ENCODE results near the gene TECTA.
"Not testable (repeated sequence)": the region's sequence is repeated elsewhere in the genome, so short reads cannot be mapped to it uniquely, and the experiment has no call there.

The TECTA gene

DNA sequence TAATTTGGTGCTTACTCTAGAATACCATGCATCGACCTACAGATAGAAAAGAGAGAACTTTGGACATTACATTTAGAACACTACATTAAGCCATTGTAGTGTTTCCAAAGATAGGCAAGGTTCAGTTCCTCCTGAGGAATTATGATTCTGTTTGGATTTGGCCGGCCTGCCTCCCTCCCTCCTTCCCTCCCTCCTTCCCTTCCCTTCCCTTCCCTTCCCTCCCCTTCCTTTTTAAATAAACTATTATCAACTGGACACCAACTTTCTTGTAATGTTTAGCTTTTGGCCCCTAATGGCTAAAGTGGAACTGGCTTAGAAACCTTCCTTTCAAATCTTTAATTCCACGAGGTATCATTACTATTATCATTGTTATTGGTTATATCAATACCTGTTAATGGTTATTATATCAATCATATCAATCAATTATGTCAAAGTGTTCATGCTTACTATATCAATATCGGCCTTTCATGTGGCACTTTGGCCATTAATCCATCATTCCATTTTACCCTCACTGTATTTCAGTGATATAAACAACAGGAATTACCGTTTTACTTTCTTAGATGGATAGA is 60.4 kb downstream of the TECTA start:
- Histone ChIP-seq H3K9me3 (ENCODE audit: control insufficient read depth in 1 of 2, low read length in 2 of 2) (no peaks in the 10 kb centered on the region), H3K4me1 (ENCODE audit: control insufficient read depth in 1 of 2, insufficient read depth in 2 of 2, low read length in 2 of 2) (no peaks in the 10 kb centered on the region), H3K9ac (ENCODE audit: low read depth in 1 of 2, low read length in 2 of 2) (no peak overlapping the region), H3K27me3 (ENCODE audit: control insufficient read depth in 1 of 2, insufficient read depth in 2 of 2, low read length in 2 of 2) (no peaks in the 10 kb centered on the region), H3K36me3 (ENCODE audit: control insufficient read depth in 1 of 2, insufficient read depth in 2 of 2, low read length in 2 of 2) (no peaks in the 10 kb centered on the region), H3K27ac (ENCODE audit: low read depth, low read length) (no peak overlapping the region), H3K4me3 (ENCODE audit: low read depth in 1 of 2, low read length in 2 of 2) (no peak overlapping the region)

DNA sequence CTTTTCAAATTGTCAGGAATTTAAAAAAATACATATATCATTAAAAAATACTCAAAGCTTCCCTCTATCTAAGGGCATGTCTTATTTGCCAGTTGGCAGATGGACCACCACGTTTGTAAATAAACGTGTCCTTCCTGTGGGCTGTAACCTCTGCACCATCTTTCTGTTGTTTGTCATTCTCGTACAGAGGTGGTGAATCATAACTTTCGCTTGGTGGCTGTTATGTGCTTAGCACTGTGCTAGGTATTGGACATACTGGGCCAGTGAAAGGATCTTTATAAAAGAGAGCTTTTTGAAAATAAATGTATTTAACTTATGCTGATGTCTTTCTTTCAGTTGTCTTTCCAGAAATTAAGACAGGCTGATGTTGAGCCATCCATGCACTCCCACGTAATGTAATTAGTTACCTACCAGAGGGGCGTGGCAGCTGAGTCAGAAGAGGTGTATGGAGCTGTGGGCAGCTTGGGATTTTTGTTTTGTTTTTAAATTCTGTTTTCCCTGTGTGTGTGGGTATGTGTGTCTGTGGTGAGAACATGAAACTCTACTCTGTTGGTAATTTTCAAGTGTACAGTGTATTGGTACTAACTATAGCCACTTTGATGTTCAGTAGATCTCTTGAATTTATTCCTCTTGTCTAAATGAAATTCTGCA is 62.7 kb downstream of the TECTA start:
- Histone ChIP-seq H3K4me1 (ENCODE audit: control insufficient read depth in 1 of 2, insufficient read depth in 2 of 2, low read length in 2 of 2) (no peaks in the 10 kb centered on the region), H3K9ac (ENCODE audit: low read depth in 1 of 2, low read length in 2 of 2) (no peak overlapping the region), H3K27me3 (ENCODE audit: control insufficient read depth in 1 of 2, insufficient read depth in 2 of 2, low read length in 2 of 2) (no peaks in the 10 kb centered on the region), H3K36me3 (ENCODE audit: control insufficient read depth in 1 of 2, insufficient read depth in 2 of 2, low read length in 2 of 2) (no peaks in the 10 kb centered on the region), H3K4me3 (ENCODE audit: low read depth in 1 of 2, low read length in 2 of 2) (no peak overlapping the region), H3K9me3 (ENCODE audit: control insufficient read depth in 1 of 2, low read length in 2 of 2) (no peaks in the 10 kb centered on the region), H3K27ac (ENCODE audit: low read depth, low read length) (no peak overlapping the region)

DNA sequence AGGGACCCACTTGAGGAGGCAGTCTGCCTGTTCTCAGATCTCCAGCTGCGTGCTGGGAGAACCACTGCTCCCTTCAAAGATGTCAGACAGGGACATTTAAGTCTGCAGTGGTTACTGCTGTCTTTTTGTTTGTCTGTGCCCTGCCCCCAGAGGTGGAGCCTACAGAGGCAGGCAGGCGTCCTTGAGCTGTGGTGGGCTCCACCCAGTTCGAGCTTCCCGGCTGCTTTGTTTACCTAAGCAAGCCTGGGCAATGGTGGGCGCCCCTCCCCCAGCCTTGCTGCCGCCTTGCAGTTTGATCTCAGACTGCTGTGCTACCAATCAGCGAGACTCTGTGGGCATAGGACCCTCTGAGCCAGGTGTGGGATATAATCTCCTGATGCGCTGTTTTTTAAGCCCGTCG is 76.6 kb downstream of the TECTA start:
- not testable (repeated sequence) for H3K36me3 ChIP-seq (ENCODE audit: control insufficient read depth in 1 of 2, insufficient read depth in 2 of 2, low read length in 2 of 2); H3K27ac ChIP-seq (ENCODE audit: low read depth, low read length); H3K9me3 ChIP-seq (ENCODE audit: control insufficient read depth in 1 of 2, low read length in 2 of 2); H3K4me1 ChIP-seq (ENCODE audit: control insufficient read depth in 1 of 2, insufficient read depth in 2 of 2, low read length in 2 of 2); H3K27me3 ChIP-seq (ENCODE audit: control insufficient read depth in 1 of 2, insufficient read depth in 2 of 2, low read length in 2 of 2); H3K4me3 ChIP-seq (ENCODE audit: low read depth in 1 of 2, low read length in 2 of 2); H3K9ac ChIP-seq (ENCODE audit: low read depth in 1 of 2, low read length in 2 of 2)

DNA sequence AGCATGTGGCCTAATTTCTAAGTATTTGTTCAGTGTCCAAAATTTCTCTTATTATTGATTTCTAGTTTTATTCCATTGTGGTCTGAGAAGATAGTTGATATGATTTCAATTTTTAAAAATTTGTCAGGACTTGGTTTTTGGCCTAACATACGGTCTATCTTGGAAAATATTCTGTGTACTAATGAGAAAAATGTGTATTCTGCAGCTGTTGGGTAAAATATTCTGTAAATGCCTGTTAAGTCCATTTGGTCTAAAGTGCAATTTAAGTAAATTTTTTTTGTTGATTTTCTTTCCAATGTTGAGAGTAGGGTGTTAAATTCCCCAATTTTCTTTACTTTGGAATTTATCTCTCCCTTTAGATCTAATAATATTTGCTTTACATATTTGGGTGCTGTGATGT is 78.3 kb downstream of the TECTA start:
- Histone ChIP-seq H3K27ac (ENCODE audit: low read depth, low read length) (no peak overlapping the region), H3K9me3 (ENCODE audit: control insufficient read depth in 1 of 2, low read length in 2 of 2) (peaks cover 4 to 10% of the 10 kb centered on the region in 2 donors), H3K9ac (ENCODE audit: low read depth in 1 of 2, low read length in 2 of 2) (no peak overlapping the region), H3K27me3 (ENCODE audit: control insufficient read depth in 1 of 2, insufficient read depth in 2 of 2, low read length in 2 of 2) (peaks cover 0 to 3% of the 10 kb centered on the region in 2 donors), H3K4me3 (ENCODE audit: low read depth in 1 of 2, low read length in 2 of 2) (no peak overlapping the region), H3K36me3 (ENCODE audit: control insufficient read depth in 1 of 2, insufficient read depth in 2 of 2, low read length in 2 of 2) (no peaks in the 10 kb centered on the region), H3K4me1 (ENCODE audit: control insufficient read depth in 1 of 2, insufficient read depth in 2 of 2, low read length in 2 of 2) (no peaks in the 10 kb centered on the region)

DNA sequence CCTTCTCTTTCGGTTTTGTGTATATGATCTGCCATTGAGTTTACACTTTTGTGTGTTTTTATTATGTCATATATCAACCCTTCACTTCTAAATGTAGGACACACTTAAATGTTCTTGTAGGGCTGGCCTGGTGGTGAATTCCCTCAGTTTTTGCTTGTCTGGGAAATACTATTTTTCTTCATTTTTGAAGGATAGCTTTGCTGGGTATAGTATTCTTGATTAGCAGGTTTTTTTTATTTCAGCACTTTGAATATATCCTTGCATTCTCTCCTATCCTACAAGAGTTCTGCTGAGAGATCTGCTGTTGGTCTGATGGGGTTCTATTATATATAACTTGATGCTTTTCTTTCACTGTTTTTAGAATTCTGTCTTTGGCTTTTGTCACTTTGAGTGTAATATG is 79.1 kb downstream of the TECTA start:
- Histone ChIP-seq H3K4me1 (ENCODE audit: control insufficient read depth in 1 of 2, insufficient read depth in 2 of 2, low read length in 2 of 2) (no peaks in the 10 kb centered on the region), H3K27me3 (ENCODE audit: control insufficient read depth in 1 of 2, insufficient read depth in 2 of 2, low read length in 2 of 2) (peaks cover 0 to 3% of the 10 kb centered on the region in 2 donors), H3K27ac (ENCODE audit: low read depth, low read length) (no peak overlapping the region)

DNA sequence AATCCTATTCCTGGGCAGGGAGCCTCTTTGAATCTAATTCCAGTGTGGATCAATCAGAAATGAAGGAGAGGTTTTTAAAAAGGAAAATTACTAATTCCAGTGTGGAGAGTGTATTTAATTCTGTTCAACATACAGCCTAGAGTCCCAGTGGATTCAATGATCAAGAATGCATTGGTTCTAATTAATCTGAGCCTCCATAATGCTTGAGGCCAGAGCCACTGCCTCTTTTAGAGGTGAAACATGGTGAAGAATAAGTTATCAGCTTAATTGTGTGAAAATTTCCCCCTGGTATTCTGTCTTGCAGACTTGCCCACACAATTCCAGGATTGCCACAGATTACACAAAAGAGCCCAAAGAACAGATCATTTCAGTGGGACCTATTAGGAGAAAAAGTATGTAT is 87.7 kb downstream of the TECTA start:
- Histone ChIP-seq H3K4me1 (ENCODE audit: control insufficient read depth in 1 of 2, insufficient read depth in 2 of 2, low read length in 2 of 2) (no peaks in the 10 kb centered on the region), H3K36me3 (ENCODE audit: control insufficient read depth in 1 of 2, insufficient read depth in 2 of 2, low read length in 2 of 2) (no peaks in the 10 kb centered on the region), H3K27ac (ENCODE audit: low read depth, low read length) (no peak overlapping the region), H3K4me3 (ENCODE audit: low read depth in 1 of 2, low read length in 2 of 2) (no peak overlapping the region), H3K9me3 (ENCODE audit: control insufficient read depth in 1 of 2, low read length in 2 of 2) (no peaks in the 10 kb centered on the region), H3K27me3 (ENCODE audit: control insufficient read depth in 1 of 2, insufficient read depth in 2 of 2, low read length in 2 of 2) (peaks cover 0 to 7% of the 10 kb centered on the region in 2 donors), H3K9ac (ENCODE audit: low read depth in 1 of 2, low read length in 2 of 2) (no peak overlapping the region)

More for the DNA sequence above, 79.1 kb downstream of the TECTA start:
- H3K36me3 ChIP-seq (ENCODE audit: control insufficient read depth in 1 of 2, insufficient read depth in 2 of 2, low read length in 2 of 2), result no peaks in the 10 kb centered on the region
- H3K4me3 ChIP-seq (ENCODE audit: low read depth in 1 of 2, low read length in 2 of 2), result no peak overlapping the region
- no peak overlapping the region for H3K9ac ChIP-seq (ENCODE audit: low read depth in 1 of 2, low read length in 2 of 2)
- peaks cover 4 to 10% of the 10 kb centered on the region in 2 donors for H3K9me3 ChIP-seq (ENCODE audit: control insufficient read depth in 1 of 2, low read length in 2 of 2)

DNA sequence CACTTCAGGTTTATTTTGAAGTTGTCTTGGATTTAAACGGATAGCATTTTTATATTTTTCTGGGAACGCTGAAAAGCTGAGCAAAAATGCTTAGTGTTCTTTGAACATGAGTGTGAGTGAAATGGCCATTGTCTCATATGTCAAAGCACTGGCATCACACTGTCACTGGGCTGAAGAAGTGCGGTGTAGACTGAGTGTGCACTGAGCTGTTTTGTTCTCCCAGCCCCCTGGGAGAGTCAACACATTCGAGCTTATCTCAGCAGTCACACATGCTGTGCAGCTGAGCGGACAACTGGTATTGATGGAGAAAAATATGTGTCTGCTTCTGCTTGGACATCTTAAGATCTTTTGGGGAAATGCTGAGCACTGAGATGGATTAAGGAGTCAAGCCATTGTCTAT is 90.8 kb downstream of the TECTA start:
- H3K9ac ChIP-seq (ENCODE audit: low read depth in 1 of 2, low read length in 2 of 2), result no peak overlapping the region
- H3K36me3 ChIP-seq (ENCODE audit: control insufficient read depth in 1 of 2, insufficient read depth in 2 of 2, low read length in 2 of 2), result no peaks in the 10 kb centered on the region
- no peak overlapping the region for H3K4me3 ChIP-seq (ENCODE audit: low read depth in 1 of 2, low read length in 2 of 2)
- peaks cover 13% of the 10 kb centered on the region in 2 donors for H3K27me3 ChIP-seq (ENCODE audit: control insufficient read depth in 1 of 2, insufficient read depth in 2 of 2, low read length in 2 of 2)
- no peaks in the 10 kb centered on the region for H3K9me3 ChIP-seq (ENCODE audit: control insufficient read depth in 1 of 2, low read length in 2 of 2)
- H3K4me1 ChIP-seq (ENCODE audit: control insufficient read depth in 1 of 2, insufficient read depth in 2 of 2, low read length in 2 of 2), result no peaks in the 10 kb centered on the region
- H3K27ac ChIP-seq (ENCODE audit: low read depth, low read length), result no peak overlapping the region

DNA sequence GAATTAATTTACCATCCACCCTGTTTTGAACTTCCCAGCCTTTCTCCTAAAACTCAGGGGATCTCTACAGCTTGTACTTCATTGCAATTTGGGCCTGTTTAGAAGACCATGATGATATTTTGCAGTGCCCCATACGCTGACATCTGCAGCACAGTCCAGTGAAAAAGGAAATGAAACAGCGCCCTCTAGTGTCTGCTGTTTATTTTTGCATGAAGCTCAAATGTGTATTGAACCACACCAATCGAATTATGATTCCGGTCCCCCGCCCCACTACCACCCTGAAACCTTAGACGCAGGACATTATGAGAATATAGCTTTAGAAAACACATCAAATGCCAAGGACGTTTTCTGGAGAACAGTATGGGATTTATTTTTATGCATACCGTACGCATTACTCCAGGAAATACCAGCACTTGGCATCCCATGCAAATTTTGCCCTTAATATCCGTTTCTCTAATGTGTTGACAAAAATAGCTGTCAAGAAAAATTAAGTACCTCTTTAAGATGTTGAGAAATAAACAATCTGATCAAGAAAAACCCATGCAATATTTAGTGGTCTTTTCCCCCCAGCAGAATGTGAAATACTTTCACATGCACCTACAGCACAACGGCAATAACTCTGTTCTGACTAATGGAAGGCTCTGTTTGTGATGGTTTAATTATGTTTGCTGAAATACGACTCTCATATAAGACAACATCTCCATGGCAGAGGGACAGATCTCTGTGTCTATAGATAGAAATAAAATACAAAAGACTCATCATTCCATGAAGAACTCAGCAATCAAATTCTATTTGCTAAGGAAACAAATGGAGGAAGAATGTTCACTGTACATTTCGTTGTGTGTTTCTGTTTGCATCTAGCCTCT is 93.9 kb downstream of the TECTA start:
- no peak overlapping the region for H3K27ac ChIP-seq (ENCODE audit: low read depth, low read length)
- H3K27me3 ChIP-seq (ENCODE audit: control insufficient read depth in 1 of 2, insufficient read depth in 2 of 2, low read length in 2 of 2), result peaks cover 13% of the 10 kb centered on the region in 2 donors
- no peak overlapping the region for H3K4me3 ChIP-seq (ENCODE audit: low read depth in 1 of 2, low read length in 2 of 2)
- no peaks in the 10 kb centered on the region for H3K4me1 ChIP-seq (ENCODE audit: control insufficient read depth in 1 of 2, insufficient read depth in 2 of 2, low read length in 2 of 2)
- no peaks in the 10 kb centered on the region for H3K9me3 ChIP-seq (ENCODE audit: control insufficient read depth in 1 of 2, low read length in 2 of 2)
- H3K36me3 ChIP-seq (ENCODE audit: control insufficient read depth in 1 of 2, insufficient read depth in 2 of 2, low read length in 2 of 2), result no peaks in the 10 kb centered on the region
- H3K9ac ChIP-seq (ENCODE audit: low read depth in 1 of 2, low read length in 2 of 2), result no peak overlapping the region

DNA sequence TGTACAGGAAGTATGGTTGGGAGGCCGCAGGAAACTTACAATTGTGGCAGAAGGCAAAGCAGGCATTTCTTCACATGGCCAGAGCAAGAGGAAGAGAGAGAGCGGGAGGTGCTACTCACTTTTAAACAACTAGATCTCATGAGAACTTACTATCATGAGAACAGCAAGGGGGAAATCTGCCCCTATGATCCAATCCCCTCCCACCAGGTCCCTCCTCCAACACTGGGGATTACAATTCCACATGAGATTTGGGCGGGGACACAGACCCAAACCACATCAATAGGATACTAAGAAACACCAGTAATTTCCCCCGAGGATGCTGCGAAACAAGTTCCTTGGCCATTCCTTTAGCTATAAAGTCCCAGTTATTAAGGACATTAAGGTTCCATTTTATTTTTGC is 97.4 kb downstream of the TECTA start:
- H3K9ac ChIP-seq (ENCODE audit: low read depth in 1 of 2, low read length in 2 of 2), result no peak overlapping the region
- H3K27me3 ChIP-seq (ENCODE audit: control insufficient read depth in 1 of 2, insufficient read depth in 2 of 2, low read length in 2 of 2), result peaks cover 13% of the 10 kb centered on the region in 2 donors
- no peaks in the 10 kb centered on the region for H3K9me3 ChIP-seq (ENCODE audit: control insufficient read depth in 1 of 2, low read length in 2 of 2)
- H3K4me3 ChIP-seq (ENCODE audit: low read depth in 1 of 2, low read length in 2 of 2), result no peak overlapping the region
- H3K27ac ChIP-seq (ENCODE audit: low read depth, low read length), result no peak overlapping the region
- H3K36me3 ChIP-seq (ENCODE audit: control insufficient read depth in 1 of 2, insufficient read depth in 2 of 2, low read length in 2 of 2), result no peaks in the 10 kb centered on the region
- no peaks in the 10 kb centered on the region for H3K4me1 ChIP-seq (ENCODE audit: control insufficient read depth in 1 of 2, insufficient read depth in 2 of 2, low read length in 2 of 2)

DNA sequence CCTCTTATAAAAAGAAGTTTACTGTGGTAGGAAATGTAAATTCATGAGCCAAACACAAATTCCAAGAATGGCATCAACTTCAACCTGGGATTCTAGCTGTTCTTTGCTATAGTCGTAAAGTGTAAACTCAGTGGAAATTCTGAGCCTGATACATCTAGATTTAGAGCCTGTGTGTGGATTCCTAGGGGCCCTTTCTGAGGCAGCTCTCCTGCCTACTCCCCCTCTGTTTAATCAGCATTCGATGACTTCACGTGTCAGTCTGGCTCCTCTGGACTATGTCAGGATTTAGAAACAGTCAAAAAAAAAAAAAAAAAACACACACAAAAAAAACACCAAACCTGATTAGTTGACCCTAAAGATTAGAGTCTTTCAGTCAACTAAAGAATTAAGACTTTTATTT is 98.5 kb downstream of the TECTA start:
- H3K9me3 ChIP-seq (ENCODE audit: control insufficient read depth in 1 of 2, low read length in 2 of 2), result no peaks in the 10 kb centered on the region
- no peaks in the 10 kb centered on the region for H3K36me3 ChIP-seq (ENCODE audit: control insufficient read depth in 1 of 2, insufficient read depth in 2 of 2, low read length in 2 of 2)
- H3K9ac ChIP-seq (ENCODE audit: low read depth in 1 of 2, low read length in 2 of 2), result no peak overlapping the region
- H3K27me3 ChIP-seq (ENCODE audit: control insufficient read depth in 1 of 2, insufficient read depth in 2 of 2, low read length in 2 of 2), result peaks cover 9 to 13% of the 10 kb centered on the region in 2 donors
- H3K27ac ChIP-seq (ENCODE audit: low read depth, low read length), result no peak overlapping the region
- no peak overlapping the region for H3K4me3 ChIP-seq (ENCODE audit: low read depth in 1 of 2, low read length in 2 of 2)
- H3K4me1 ChIP-seq (ENCODE audit: control insufficient read depth in 1 of 2, insufficient read depth in 2 of 2, low read length in 2 of 2), result no peaks in the 10 kb centered on the region
